Activated CD4-positive, CD25-positive, alpha-beta regulatory T cell treated with anti-CD3 and anti-CD28 coated beads, Interleukin-2, amount 50 U/mL, for 24 hours (primary cell): ENCODE measurements around the gene KRTAP4-3.
"Not testable (repeated sequence)": the region's sequence is repeated elsewhere in the genome, so short reads cannot be mapped to it uniquely, and the experiment has no call there.

Experiments used
- ATAC-seq, 2 donors: fragments of 150-1000 bp; cut with Tn5 transposase; one replicate each; pipeline ENCODE4 v1.10.0; 2021; ENCODE audit warnings: mild to moderate bottlenecking in 1 of 2, moderate library complexity in 1 of 2

The KRTAP4-3 gene

GRCh38 chr17:41151525-41151924 is 16.5 kb downstream of the KRTAP4-3 start:
- ATAC-seq = no peak

GRCh38 chr17:41150026-41150425 is 18.0 kb downstream of the KRTAP4-3 start:
- no peak for ATAC-seq

- ATAC-seq = no peak
Measured at GRCh38 chr17:41149652-41149985, 18.4 kb downstream of the KRTAP4-3 start, which contains the start of gene KRTAP4-5. TSS of gene KRTAP4-5 (minus strand) at chr17:41149825. CDS start at chr17:41149767, 58 bp downstream.

GRCh38 chr17:41148971-41149651 is 18.9 kb downstream of the KRTAP4-3 start:
- not testable (repeated sequence) for ATAC-seq

GRCh38 chr17:41147531-41148204 is 20.4 kb downstream of the KRTAP4-3 start:
- ATAC-seq = no peak

GRCh38 chr17:41145261-41145660 is 22.8 kb downstream of the KRTAP4-3 start:
- ATAC-seq = no peak

GRCh38 chr17:41144846-41145245 is 23.2 kb downstream of the KRTAP4-3 start:
- no peak for ATAC-seq

- no peak for ATAC-seq
Measured at GRCh38 chr17:41141361-41141760, 26.7 kb downstream of the KRTAP4-3 start.

GRCh38 chr17:41140360-41141131 is 27.5 kb downstream of the KRTAP4-3 start, which contains the start of gene KRTAP4-6:
TSS of gene KRTAP4-6 (minus strand) at chr17:41140544. CDS start at chr17:41140487, 57 bp downstream.
- no peak for ATAC-seq

GRCh38 chr17:41139865-41140264 is 28.2 kb downstream of the KRTAP4-3 start:
- not testable (repeated sequence) for ATAC-seq

GRCh38 chr17:41133880-41134735 is 33.9 kb downstream of the KRTAP4-3 start:
- ATAC-seq = no peak

- peak in 1 of 2 donors; percentile 51 for ATAC-seq
Measured at GRCh38 chr17:41131979-41132378, 36.0 kb downstream of the KRTAP4-3 start.

- ATAC-seq = no peak
Measured at GRCh38 chr17:41127371-41127770, 40.6 kb downstream of the KRTAP4-3 start.

- no peak for ATAC-seq
Measured at GRCh38 chr17:41126412-41126811, 41.6 kb downstream of the KRTAP4-3 start.

- no peak for ATAC-seq
Measured at GRCh38 chr17:41125064-41125463, 43.0 kb downstream of the KRTAP4-3 start.

- not testable (repeated sequence) for ATAC-seq
Measured at GRCh38 chr17:41123991-41124371, 44.0 kb downstream of the KRTAP4-3 start, which contains the start of gene KRTAP4-12. TSS of gene KRTAP4-12 (minus strand) at chr17:41124182. CDS start at chr17:41124122, 60 bp downstream.

- ATAC-seq = not testable (repeated sequence)
Measured at GRCh38 chr17:41123292-41123990, 44.6 kb downstream of the KRTAP4-3 start.

GRCh38 chr17:41121742-41122141 is 46.3 kb downstream of the KRTAP4-3 start:
- ATAC-seq = no peak

GRCh38 chr17:41119696-41120690 is 48.0 kb downstream of the KRTAP4-3 start:
- ATAC-seq = not testable (repeated sequence)

GRCh38 chr17:41118721-41119120 is 49.3 kb downstream of the KRTAP4-3 start:
- ATAC-seq = no peak
